ENCODE results near the gene STX12. TPM values are rescaled to one million over a fixed set of nuclear protein-coding genes. Genes with fewer than 3 reads are reported as not detected.

The STX12 gene
- 101 and 118 TPM in 2 replicates for total RNA-seq

GRCh38 chr1:27772932-27773825 lies at the start of gene STX12:
Gene STX12 (plus strand): TSS chr1:27773219. CDS start chr1:27773308, 89 bp downstream.

GRCh38 chr1:27725374-27726172 lies 47.4 kb upstream of the STX12 start, which contains the start of gene FAM76A:
Gene FAM76A (plus strand): TSS chr1:27725961. CDS start chr1:27726081, 120 bp downstream.

GRCh38 chr1:27830621-27831440 lies 57.8 kb downstream of the STX12 start, which contains the start of gene PPP1R8:
Gene PPP1R8 (plus strand): TSS chr1:27830782. CDS start chr1:27830836, 54 bp downstream.

GRCh38 chr1:27872059-27872801 lies 99.2 kb downstream of the STX12 start, which contains the start of gene THEMIS2:
Gene THEMIS2 (plus strand): TSS chr1:27872544. CDS start chr1:27872572, 28 bp downstream.

Other genes starting within 250 kb of the STX12 start
- gene AHDC1, start 169.1 kb upstream of the STX12 start, total RNA-seq, result 4.5 and 6.1 TPM in 2 replicates
- gene FGR, start 138.0 kb upstream of the STX12 start, total RNA-seq, result 0.46 TPM in 1 of 2 replicates, not detected in the other
- 129 and 3,193 TPM in 2 replicates for gene IFI6, start 101.0 kb upstream of the STX12 start, total RNA-seq
- gene FAM76A, start 47.3 kb upstream of the STX12 start, total RNA-seq, result 7.5 and 15.2 TPM in 2 replicates
- 44.5 and 46.0 TPM in 2 replicates for gene PPP1R8, start 57.6 kb downstream of the STX12 start, total RNA-seq
- 6.2 and 19.0 TPM in 2 replicates for gene THEMIS2, start 99.3 kb downstream of the STX12 start, total RNA-seq
- gene RPA2, start 141.4 kb downstream of the STX12 start, total RNA-seq, result 30.5 and 55.2 TPM in 2 replicates
- gene SMPDL3B, start 161.8 kb downstream of the STX12 start, total RNA-seq, result 0.15 and 0.32 TPM in 2 replicates
- 6.1 and 6.5 TPM in 2 replicates for gene XKR8, start 186.8 kb downstream of the STX12 start, total RNA-seq